ENCODE results near the gene ITGA2. TPM values are rescaled to one million over a fixed set of nuclear protein-coding genes. Genes with fewer than 3 reads are reported as not detected.
"Not testable (repeated sequence)": the region's sequence is repeated elsewhere in the genome, so short reads cannot be mapped to it uniquely, and the experiment has no call there.

ITGA2 gene
- polyA plus RNA-seq, 1 experiment: 71.9 TPM

DNA sequence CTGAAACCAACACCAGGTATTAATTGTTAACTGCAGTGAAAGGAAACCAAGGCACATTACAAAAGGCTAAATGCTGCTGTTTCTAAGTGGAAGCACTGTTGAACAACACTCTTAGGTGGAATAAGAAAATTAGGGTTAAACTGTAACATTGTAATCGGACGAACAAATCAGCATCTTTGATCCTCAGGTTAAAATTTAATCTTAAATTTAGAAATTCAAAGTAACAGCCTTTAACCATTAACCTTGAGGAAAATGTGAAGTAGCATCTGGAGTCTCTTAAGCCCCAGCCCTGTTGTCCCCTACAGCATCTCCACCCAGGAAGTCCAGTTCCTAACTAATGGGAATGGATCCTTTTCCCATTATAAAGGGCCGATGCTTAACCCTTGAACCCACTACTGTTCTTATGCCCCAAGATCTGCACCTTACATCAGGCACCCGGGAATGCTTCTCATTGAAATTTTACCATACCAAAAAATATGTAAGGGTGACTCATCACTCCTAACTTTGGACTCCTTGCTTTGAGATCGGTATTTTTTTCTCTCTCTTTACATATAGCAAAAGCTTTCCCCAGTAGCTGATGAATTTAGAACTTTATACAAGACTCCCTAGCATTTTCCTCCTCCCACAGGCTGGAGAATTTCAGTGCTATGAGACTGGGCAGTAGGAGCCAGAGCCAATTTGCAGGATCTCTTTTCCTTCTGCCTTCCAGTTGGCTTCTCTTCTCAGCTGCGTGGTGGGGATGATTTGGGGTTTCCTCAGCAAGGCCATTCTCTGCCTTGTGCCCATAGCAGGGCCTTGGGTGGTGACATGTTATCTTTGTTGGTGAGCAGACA, 32.0 kb upstream of the ITGA2 start:
- Histone ChIP-seq H3K9me3 (ENCODE audit: control insufficient read depth, insufficient read depth, low read length) (no peaks in the 10 kb centered on the region), H3K27ac (ENCODE audit: low read depth, low read length) (no peak overlapping the region), H3K4me3 (ENCODE audit: low read depth, low read length) (no peak overlapping the region), H3K27me3 (ENCODE audit: control insufficient read depth, insufficient read depth, low read length) (no peaks in the 10 kb centered on the region)
- TF ChIP-seq, protein P1, sequence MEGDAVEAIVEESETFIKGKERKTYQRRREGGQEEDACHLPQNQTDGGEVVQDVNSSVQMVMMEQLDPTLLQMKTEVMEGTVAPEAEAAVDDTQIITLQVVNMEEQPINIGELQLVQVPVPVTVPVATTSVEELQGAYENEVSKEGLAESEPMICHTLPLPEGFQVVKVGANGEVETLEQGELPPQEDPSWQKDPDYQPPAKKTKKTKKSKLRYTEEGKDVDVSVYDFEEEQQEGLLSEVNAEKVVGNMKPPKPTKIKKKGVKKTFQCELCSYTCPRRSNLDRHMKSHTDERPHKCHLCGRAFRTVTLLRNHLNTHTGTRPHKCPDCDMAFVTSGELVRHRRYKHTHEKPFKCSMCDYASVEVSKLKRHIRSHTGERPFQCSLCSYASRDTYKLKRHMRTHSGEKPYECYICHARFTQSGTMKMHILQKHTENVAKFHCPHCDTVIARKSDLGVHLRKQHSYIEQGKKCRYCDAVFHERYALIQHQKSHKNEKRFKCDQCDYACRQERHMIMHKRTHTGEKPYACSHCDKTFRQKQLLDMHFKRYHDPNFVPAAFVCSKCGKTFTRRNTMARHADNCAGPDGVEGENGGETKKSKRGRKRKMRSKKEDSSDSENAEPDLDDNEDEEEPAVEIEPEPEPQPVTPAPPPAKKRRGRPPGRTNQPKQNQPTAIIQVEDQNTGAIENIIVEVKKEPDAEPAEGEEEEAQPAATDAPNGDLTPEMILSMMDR (IDR thresholded peaks at IDR 0.05; ENCODE audit: low read depth, low read length): no peak
- CTCF ChIA-PET: interaction anchor here (1.3 kb wide), 1 partner anchor 9 kb away, joined by 6 read pairs; no protein-coding TSS in a partner anchor
- POLR2A ChIA-PET: interaction anchor here (0.6 kb wide), 1 partner anchor 1032 kb away, joined by 3 read pairs; no protein-coding TSS in a partner anchor
- no peak for DNase-seq (ENCODE audit: low read depth, low spot score)

DNA sequence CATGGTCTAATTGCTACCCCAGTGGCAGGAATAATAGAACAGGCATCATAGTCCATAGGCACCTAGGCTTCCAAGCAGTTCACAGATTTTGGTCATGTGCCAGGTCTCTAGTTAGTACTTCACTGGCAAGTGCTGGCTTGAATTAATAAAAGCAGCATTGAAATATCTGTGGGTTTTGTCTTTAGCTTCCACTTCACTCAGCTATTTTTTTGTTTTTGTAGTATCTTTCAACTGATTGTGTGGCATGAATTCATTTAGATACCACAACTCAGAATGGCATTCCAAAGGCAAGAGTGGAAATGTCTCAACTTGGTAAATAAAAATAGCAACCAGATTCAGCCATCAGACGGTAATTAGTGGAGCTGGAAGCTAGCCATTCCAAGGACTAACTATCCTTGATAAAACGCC, 27.9 kb upstream of the ITGA2 start:
- H3K4me3 ChIP-seq (ENCODE audit: low read depth, low read length): no peak overlapping the region
- no peaks in the 10 kb centered on the region for H3K27me3 ChIP-seq (ENCODE audit: control insufficient read depth, insufficient read depth, low read length)
- no peak overlapping the region for H3K27ac ChIP-seq (ENCODE audit: low read depth, low read length)
- ChIA-PET POLR2A (no interaction called here), CTCF (interaction anchor here (3.3 kb wide), 1 partner anchor 13 kb away, joined by 25 read pairs; no protein-coding TSS in a partner anchor)
- H3K9me3 ChIP-seq (ENCODE audit: control insufficient read depth, insufficient read depth, low read length): no peaks in the 10 kb centered on the region
- no peak for DNase-seq (ENCODE audit: low read depth, low spot score)
- TF ChIP-seq, protein P1 (IDR thresholded peaks at IDR 0.05; ENCODE audit: low read depth, low read length): no peak

DNA sequence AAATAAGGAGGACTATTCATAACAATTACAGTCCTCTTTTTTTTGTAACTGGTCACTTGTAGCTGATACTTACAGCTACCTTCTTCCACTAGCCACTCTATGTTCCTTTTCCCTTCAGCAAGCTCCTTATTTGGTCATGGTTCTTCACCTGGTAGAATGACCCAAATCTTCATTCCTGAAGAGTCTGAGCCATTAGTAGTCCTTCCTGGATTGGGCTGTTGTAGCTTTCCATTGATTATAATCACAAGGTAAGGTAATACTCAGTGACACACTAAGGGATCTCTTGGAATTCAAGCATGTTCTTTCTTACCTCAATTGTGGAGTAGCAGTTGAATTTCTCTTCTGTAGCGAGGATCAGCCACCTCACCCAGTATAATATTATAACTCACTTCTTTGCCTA, 25.5 kb upstream of the ITGA2 start:
- no peak for DNase-seq (ENCODE audit: low read depth, low spot score)
- TF ChIP-seq, protein P1 (IDR thresholded peaks at IDR 0.05; ENCODE audit: low read depth, low read length): no peak
- H3K4me3 ChIP-seq (ENCODE audit: low read depth, low read length): no peak overlapping the region
- H3K27me3 ChIP-seq (ENCODE audit: control insufficient read depth, insufficient read depth, low read length): no peaks in the 10 kb centered on the region
- H3K27ac ChIP-seq (ENCODE audit: low read depth, low read length): no peak overlapping the region
- POLR2A ChIA-PET: no interaction called here
- no peaks in the 10 kb centered on the region for H3K9me3 ChIP-seq (ENCODE audit: control insufficient read depth, insufficient read depth, low read length)
- CTCF ChIA-PET: interaction anchor here (1.0 to 3.3 kb wide), 4 partner anchors 11 to 27 kb away, joined by 3 to 25 read pairs (median 4); no protein-coding TSS in a partner anchor

DNA sequence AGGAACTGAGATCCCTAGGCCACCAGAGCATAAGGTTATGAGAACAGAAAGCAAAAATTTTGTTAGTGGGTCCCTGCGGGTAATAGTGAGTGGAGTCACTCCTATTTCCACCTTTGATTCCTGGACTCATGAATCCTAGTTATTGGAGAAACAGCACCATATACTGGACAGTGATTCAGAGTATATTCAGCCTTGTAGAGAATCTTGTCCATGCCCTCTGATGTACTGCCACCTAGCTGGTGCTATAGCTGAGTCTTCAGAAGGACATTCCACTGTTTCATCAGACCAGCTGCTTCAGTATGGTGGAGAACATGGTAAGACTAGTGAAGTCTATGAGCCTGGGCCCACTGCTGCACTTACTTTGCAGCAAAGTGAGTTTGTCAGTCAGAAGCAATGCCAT, 25.0 kb upstream of the ITGA2 start:
- H3K27me3 ChIP-seq (ENCODE audit: control insufficient read depth, insufficient read depth, low read length): no peaks in the 10 kb centered on the region
- POLR2A ChIA-PET: no interaction called here
- TF ChIP-seq, protein P1 (IDR thresholded peaks at IDR 0.05; ENCODE audit: low read depth, low read length): no peak
- no peaks in the 10 kb centered on the region for H3K9me3 ChIP-seq (ENCODE audit: control insufficient read depth, insufficient read depth, low read length)
- CTCF ChIA-PET: interaction anchor here (1.0 to 3.3 kb wide), 5 partner anchors 11 to 27 kb away, joined by 3 to 25 read pairs (median 6); no protein-coding TSS in a partner anchor
- DNase-seq (ENCODE audit: low read depth, low spot score): no peak
- H3K4me3 ChIP-seq (ENCODE audit: low read depth, low read length): no peak overlapping the region
- no peak overlapping the region for H3K27ac ChIP-seq (ENCODE audit: low read depth, low read length)

DNA sequence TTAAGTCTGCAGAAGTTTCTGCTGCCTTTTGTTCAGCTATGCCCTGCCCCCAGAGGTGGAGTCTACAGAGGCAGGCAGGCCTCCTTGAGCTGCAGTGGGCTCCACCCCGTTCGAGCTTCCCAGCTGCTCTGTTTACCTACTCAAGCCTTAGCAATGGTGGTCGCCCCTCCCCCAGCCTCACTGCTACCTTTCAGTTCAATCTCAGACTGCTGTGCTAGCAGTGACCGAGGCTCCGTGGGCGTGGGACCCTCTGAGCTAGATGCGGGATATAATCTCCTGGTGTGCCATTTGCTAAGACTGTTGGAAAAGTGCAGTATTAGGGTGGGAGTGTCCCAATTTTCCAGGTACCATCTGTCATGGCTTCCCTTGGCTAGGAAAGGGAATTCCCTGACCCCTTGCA, 13.0 kb upstream of the ITGA2 start:
- H3K9me3 ChIP-seq (ENCODE audit: control insufficient read depth, insufficient read depth, low read length): peaks cover 18% of the 10 kb centered on the region; the same call in 1 of the 2 replicates
- POLR2A ChIA-PET; H3K4me3 ChIP-seq (ENCODE audit: low read depth, low read length); CTCF ChIA-PET; H3K27ac ChIP-seq (ENCODE audit: low read depth, low read length); H3K27me3 ChIP-seq (ENCODE audit: control insufficient read depth, insufficient read depth, low read length); DNase-seq (ENCODE audit: low read depth, low spot score): not testable (repeated sequence)

Measured in AG04450 (cell line).